ENCODE data around the gene MUC6. TPM values are rescaled to one million over a fixed set of nuclear protein-coding genes. Genes with fewer than 3 reads are reported as not detected.

The MUC6 gene
- total RNA-seq, 1 experiment from 2014 or later: not detected

- H3K27me3 ChIP-seq (ENCODE audit: insufficient read depth, low read length): no peaks in the 10 kb centered on the region
- no peak overlapping the region for H3K23ac ChIP-seq (ENCODE audit: insufficient read length, low read depth, low read length)
- no peak overlapping the region for H4K5ac ChIP-seq (ENCODE audit: insufficient read length, low read depth, low read length)
- no peak overlapping the region for H3T11ph ChIP-seq (ENCODE audit: low read length)
- H2BK5ac ChIP-seq (ENCODE audit: insufficient read length, low read length): no peak overlapping the region
- H3K9me3 ChIP-seq (ENCODE audit: control insufficient read depth, low read depth, low read length): no peaks in the 10 kb centered on the region
- no peaks in the 10 kb centered on the region for H3K79me2 ChIP-seq (ENCODE audit: insufficient read depth, low read length)
- no peak overlapping the region for H3K56ac ChIP-seq (ENCODE audit: insufficient read length, low read depth, low read length)
- DNase-seq: no peak
- H3K4me1 Mint-ChIP-seq: no peaks in the 10 kb centered on the region
- H3K9ac ChIP-seq (ENCODE audit: extremely low read depth, insufficient read length, low read length): no peak overlapping the region
- no peak overlapping the region for H4K91ac ChIP-seq (ENCODE audit: insufficient read length, low read depth, low read length)
- TF ChIP-seq CTCF (conservative IDR thresholded peaks at IDR 0.05): no peak; the same call in 2 of the 3 replicates
- no peak overlapping the region for H3K4me2 ChIP-seq (ENCODE audit: insufficient read depth, insufficient read length, low read length)
- no peak overlapping the region for H2BK12ac ChIP-seq (ENCODE audit: insufficient read length, low read depth, low read length)
- no peak overlapping the region for H3K27ac ChIP-seq (ENCODE audit: insufficient read length, low read depth, low read length)
- no peaks in the 10 kb centered on the region for H3K36me3 Mint-ChIP-seq (ENCODE audit: insufficient read depth in 1 of 3, low read depth in 3 of 3)
- no peaks in the 10 kb centered on the region for H3K23me2 ChIP-seq (ENCODE audit: insufficient read length, low read depth, low read length, poor library complexity, severe bottlenecking)
- peaks cover 0 to 6% of the 10 kb centered on the region in 2 experiments; a peak in 2 of 5 replicates for H3K9me3 Mint-ChIP-seq
- no peaks in the 10 kb centered on the region for H4K20me1 ChIP-seq (ENCODE audit: control insufficient read depth, insufficient read depth, insufficient read length)
- H2AK5ac ChIP-seq (ENCODE audit: insufficient read length, low read length): no peak overlapping the region
- no peak overlapping the region for H3K4ac ChIP-seq (ENCODE audit: low read depth, low read length)
- H2BK20ac ChIP-seq (ENCODE audit: low read depth, low read length, poor library complexity, severe bottlenecking): no peak overlapping the region
- no peaks in the 10 kb centered on the region for H3K79me1 ChIP-seq (ENCODE audit: insufficient read depth, low read depth, low read length, poor library complexity, severe bottlenecking)
- H2BK120ac ChIP-seq (ENCODE audit: low read depth, low read length, poor library complexity, severe bottlenecking): no peak overlapping the region
- no peak overlapping the region for H3K14ac ChIP-seq (ENCODE audit: insufficient read depth, low read length)
- H3K4me1 ChIP-seq (ENCODE audit: insufficient read depth, low read length): no peaks in the 10 kb centered on the region
- no peaks in the 10 kb centered on the region for H3K27me3 Mint-ChIP-seq (ENCODE audit: low read depth)
- H4K8ac ChIP-seq (replicated peaks; ENCODE audit: insufficient read length, low read depth, low read length): no peak overlapping the region
- H3K18ac ChIP-seq (ENCODE audit: insufficient read length, low read depth, low read length): no peak overlapping the region
- H2BK15ac ChIP-seq (ENCODE audit: low read depth, low read length): no peak overlapping the region
- WGBS (ENCODE audit: extremely low coverage, insufficient read length, low lambda C conversion rate): no CpG with 5 or more reads among the region's 16 CpGs
- no peak overlapping the region for H3K27ac Mint-ChIP-seq
- no peak overlapping the region for H2AFZ ChIP-seq (ENCODE audit: low read length)
- H3K4me3 Mint-ChIP-seq: no peak overlapping the region
Measured at GRCh38 chr11:1029654-1030053, 6.9 kb downstream of the MUC6 start.

Measured in H9 (cell line).